Hematopoietic multipotent progenitor cell treated with erythropoietin and hydrocortisone succinate and interleukin-3 and kit ligand, for 15 days (in vitro differentiated cells): Measurements from ENCODE around the gene PRRX2.

Experiments used
- DNase-seq: peaks from one replicate; pipeline ENCODE4 v3.0.0-alpha.2; 2015; ENCODE audit warnings: low spot score

The PRRX2 gene

DNA sequence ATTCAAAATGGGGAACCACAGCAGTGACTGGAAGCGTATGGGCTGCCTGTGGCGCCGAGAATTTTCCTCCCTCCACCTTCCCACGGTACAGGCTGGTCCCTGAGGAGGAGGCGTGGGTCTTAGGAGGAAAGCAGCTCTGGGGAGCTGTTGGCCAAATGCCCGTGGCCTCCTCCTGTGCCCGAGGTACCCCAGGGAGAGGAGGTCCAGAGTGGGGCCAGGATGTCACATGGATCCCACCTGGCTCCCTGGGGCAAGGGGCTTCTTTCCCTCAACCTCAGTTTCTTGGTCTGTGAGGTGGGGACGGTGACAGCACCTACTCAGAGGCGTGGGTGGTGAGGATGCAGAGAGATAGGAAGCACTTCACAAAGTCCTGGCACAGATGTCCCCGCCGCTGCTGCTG, 16.5 kb downstream of the PRRX2 start:
- no peak for DNase-seq

DNA sequence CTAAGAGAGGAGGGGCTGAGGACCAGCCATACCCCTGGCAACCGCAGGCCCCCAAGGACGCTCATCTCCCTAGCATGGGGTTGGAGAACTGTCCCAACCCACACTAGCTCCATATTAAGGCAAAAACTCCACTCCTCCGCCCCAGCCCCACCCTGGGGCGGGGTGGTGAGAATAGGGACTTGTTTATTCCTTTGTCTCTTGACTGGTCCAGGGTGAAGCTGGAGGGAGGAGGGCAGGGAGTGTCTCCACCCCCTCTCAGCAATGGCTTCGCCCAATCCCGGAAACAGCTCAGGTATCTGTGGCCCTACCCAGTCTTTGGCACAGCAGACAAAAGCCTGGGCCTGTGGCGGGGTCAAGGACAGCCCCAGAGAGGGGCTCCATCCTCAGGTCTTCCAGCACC, 16.9 kb downstream of the PRRX2 start:
- DNase-seq: no peak

GRCh38 chr9:129685220-129685932, 19.9 kb downstream of the PRRX2 start:
- DNase-seq: no peak

- no peak for DNase-seq
Observed at GRCh38 chr9:129685933-129686259, 20.4 kb downstream of the PRRX2 start.

GRCh38 chr9:129686736-129687135, 21.3 kb downstream of the PRRX2 start:
- no peak for DNase-seq

- no peak for DNase-seq
Observed at GRCh38 chr9:129687391-129687790, 21.9 kb downstream of the PRRX2 start.

DNA sequence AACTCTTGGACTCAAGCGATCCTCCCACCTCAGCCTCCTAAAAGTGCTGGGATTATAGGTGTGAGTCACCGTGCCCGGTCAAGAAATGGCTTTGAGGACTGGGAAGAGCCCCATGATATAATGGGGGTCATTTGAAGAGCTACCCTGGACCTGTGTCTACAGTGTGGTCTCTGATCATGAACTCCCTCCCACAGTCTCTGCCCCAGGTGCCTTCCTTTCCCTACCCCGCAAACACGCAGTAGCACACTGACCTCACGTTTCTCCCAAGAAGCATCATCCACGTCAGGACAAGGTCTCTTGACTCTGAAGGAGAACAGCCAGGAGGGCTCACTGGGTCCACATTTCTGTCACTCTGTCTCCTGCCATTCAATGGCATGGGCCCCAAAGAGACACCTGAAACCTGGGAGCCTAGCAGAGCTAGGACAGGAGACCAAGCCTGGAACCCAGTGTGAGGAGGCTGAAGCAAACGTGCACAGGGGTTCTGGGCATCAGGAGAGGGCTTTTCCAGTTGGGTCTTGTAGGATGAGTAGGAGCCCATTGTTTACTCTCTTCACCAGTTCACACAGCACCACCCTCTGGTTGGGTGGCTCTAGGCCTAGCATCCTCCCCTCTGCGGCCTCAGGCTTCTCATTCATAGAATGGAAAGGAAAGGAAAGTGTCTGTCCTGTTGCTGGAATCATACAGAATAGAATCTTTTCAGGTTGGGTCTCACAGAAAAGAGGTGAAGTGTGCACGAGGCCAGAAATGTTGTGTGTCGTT, 23.0 kb downstream of the PRRX2 start:
- DNase-seq: no peak

DNA sequence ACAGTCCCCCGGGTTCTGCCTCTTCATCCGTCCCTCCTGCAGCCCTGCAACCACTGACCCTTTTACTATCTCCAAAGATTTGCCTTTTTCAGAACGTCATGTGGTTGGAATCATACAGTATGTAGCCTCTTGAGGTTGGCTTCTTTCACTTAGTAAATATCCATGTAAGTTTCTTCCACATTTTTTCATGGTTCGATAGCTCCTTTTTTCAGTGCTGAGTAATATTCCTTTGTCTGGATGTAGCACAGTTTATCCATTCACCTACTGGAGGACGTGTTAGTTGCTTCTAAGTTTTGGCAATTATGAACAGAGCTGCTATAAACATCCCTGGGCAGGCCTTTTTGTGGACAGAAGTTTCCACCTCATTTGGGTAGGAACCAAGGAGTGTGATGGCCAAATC, 27.1 kb downstream of the PRRX2 start:
- DNase-seq: no peak

DNA sequence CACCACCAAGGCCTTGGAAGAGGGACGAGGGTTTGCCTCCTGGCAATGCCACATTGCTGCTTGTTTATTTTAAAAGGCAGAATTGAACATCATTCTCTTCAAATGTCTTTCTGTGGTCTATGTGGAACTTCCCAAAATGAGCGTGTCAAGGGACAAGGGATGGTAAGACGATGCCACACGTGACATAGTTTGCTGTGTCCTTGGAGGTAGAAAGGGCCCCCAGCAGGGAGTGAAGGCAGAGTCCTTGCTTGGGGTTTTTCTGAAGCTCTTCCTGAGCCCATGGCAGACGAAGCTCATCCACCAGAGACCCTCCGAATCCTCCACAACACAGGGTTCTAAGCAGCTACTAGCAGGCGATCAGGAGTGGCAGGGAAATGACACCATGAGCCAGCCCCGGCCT, 28.3 kb downstream of the PRRX2 start:
- no peak for DNase-seq

- DNase-seq: no peak
Observed at GRCh38 chr9:129694243-129694646, 28.8 kb downstream of the PRRX2 start.

DNA sequence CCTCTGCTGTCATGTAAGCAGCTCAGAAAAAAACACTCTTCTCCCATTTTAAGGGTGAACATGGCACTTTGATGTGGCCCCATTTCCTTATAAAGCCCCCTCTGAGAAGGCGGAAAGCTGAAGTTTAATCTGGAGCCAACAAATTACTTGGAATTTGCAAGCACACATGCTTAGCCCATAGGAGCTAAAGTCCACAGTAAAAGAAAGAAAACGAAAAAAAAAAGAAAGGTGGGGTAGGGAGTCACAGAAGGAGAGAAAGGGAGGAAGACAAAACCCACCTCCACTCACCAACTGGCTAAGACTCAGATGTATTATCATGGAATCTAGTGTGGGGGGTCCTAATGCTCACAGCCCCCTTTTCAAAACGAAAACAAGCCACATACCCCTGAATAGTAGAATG, 30.4 kb downstream of the PRRX2 start:
- no peak for DNase-seq

- DNase-seq: no peak
Observed at GRCh38 chr9:129696944-129697655, 31.7 kb downstream of the PRRX2 start.

GRCh38 chr9:129697656-129698253, 32.3 kb downstream of the PRRX2 start:
- no peak for DNase-seq

GRCh38 chr9:129698254-129698757, 32.9 kb downstream of the PRRX2 start:
- DNase-seq: no peak

GRCh38 chr9:129701054-129701453, 35.6 kb downstream of the PRRX2 start:
- DNase-seq: no peak

DNA sequence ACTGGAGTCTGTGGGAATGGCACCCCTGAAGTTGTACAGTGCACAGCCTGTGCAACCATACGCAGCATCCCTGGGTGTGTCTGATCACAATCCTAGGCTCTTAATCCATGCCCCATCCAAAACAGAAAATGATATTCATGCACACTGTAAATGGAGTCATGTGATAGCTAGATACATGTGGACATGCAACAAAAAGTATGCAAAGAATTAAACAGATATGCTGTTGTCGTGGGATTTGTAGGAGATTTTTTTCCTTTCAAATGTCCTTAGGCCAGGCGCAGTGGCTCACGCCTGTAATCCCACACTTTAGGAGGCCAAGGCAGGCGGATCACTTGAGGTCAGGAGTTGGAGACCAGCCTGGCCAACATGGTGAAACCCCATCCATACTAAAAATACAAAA, 36.1 kb downstream of the PRRX2 start:
- DNase-seq: no peak

GRCh38 chr9:129702589-129703520, 37.4 kb downstream of the PRRX2 start:
- no peak for DNase-seq

- DNase-seq: no peak
Observed at GRCh38 chr9:129703667-129704355, 38.4 kb downstream of the PRRX2 start.

DNA sequence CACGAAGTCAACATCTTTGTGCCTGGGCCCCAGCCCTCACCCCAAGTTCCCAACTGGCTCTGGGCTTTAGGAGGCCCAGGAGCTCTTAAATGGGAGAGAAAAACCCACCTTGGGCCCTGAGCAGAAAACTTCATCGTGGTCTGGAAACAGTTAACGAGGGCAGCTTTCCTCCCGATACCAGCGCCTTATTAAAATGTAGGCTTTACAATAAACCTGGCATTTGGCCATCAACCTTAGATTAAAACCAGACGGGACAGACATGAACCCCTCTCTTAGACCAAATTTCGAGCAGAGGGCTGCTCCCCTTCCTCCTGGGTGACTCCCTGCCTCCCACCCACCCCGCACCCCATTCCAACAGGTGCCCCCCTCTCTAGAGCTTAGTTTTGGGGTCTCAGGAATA, 39.4 kb downstream of the PRRX2 start:
- no peak for DNase-seq

GRCh38 chr9:129708793-129709192, 43.3 kb downstream of the PRRX2 start:
- DNase-seq: no peak
